Ecto neural progenitor cell (in vitro differentiated cells): ENCODE data around the gene YWHAQ.
"Not testable (repeated sequence)": the region's sequence is repeated elsewhere in the genome, so short reads cannot be mapped to it uniquely, and the experiment has no call there.

Source experiments
- DNase-seq: peaks from one replicate; pipeline ENCODE4 v3.0.0-alpha.2; 2018; ENCODE audit warnings: low spot score

YWHAQ gene

GRCh38 chr2:9631878-9632700, 1.3 kb upstream of the YWHAQ start:
- no peak for DNase-seq

- DNase-seq = no peak
These were observed 689 bp upstream of the YWHAQ start for GRCh38 chr2:9631553-9631819.

- DNase-seq = peak; percentile 92
These were observed 571 bp downstream of the YWHAQ start for GRCh38 chr2:9630117-9630735.

GRCh38 chr2:9629222-9630116, 1.3 kb downstream of the YWHAQ start:
- no peak for DNase-seq

- DNase-seq = no peak
These were observed 3.5 kb downstream of the YWHAQ start for GRCh38 chr2:9627310-9627709.

- DNase-seq = no peak
These were observed 7.6 kb downstream of the YWHAQ start for GRCh38 chr2:9623151-9623550.

- not testable (repeated sequence) for DNase-seq
These were observed 9.1 kb downstream of the YWHAQ start for GRCh38 chr2:9621655-9622054.

- no peak for DNase-seq
These were observed 12.4 kb downstream of the YWHAQ start for GRCh38 chr2:9618410-9618809.

GRCh38 chr2:9617749-9618148, 13.0 kb downstream of the YWHAQ start:
- no peak for DNase-seq

- DNase-seq = no peak
These were observed 13.5 kb downstream of the YWHAQ start for GRCh38 chr2:9617296-9617695.

GRCh38 chr2:9614562-9614961, 16.2 kb downstream of the YWHAQ start:
- DNase-seq = no peak

GRCh38 chr2:9613291-9613690, 17.5 kb downstream of the YWHAQ start:
- DNase-seq = no peak

- not testable (repeated sequence) for DNase-seq
These were observed 19.3 kb downstream of the YWHAQ start for GRCh38 chr2:9611549-9611912.

- DNase-seq = no peak
These were observed 19.8 kb downstream of the YWHAQ start for GRCh38 chr2:9610781-9611548.

- not testable (repeated sequence) for DNase-seq
These were observed 22.3 kb downstream of the YWHAQ start for GRCh38 chr2:9608491-9608890.

- no peak for DNase-seq
These were observed 28.4 kb downstream of the YWHAQ start for GRCh38 chr2:9602412-9602811.

GRCh38 chr2:9601397-9601796, 29.4 kb downstream of the YWHAQ start:
- DNase-seq = no peak

GRCh38 chr2:9599430-9599829, 31.4 kb downstream of the YWHAQ start:
- DNase-seq = no peak

- DNase-seq = no peak
These were observed 34.0 kb downstream of the YWHAQ start for GRCh38 chr2:9596621-9597311.

- no peak for DNase-seq
These were observed 35.1 kb downstream of the YWHAQ start for GRCh38 chr2:9595746-9596145.

- DNase-seq = not testable (repeated sequence)
These were observed 35.5 kb downstream of the YWHAQ start for GRCh38 chr2:9595256-9595655.
